GM12872 (cell line): ENCODE data around the gene TSPAN9.

ENCODE experiments used
- CTCF ChIP-seq: IDR thresholded peaks from 3 replicates; pipeline ENCODE4 v1.5.1; 2011; ENCODE audit warnings: low read depth, mild to moderate bottlenecking, low read length, moderate library complexity; ENCODE audit not compliant: insufficient read depth

The TSPAN9 gene

GRCh38 chr12:3141339-3142321 lies 64.5 kb downstream of the TSPAN9 start:
- TF ChIP-seq CTCF: no peak

- no peak for TF ChIP-seq CTCF
Observed at GRCh38 chr12:3142386-3142785, 65.2 kb downstream of the TSPAN9 start.

- no peak for TF ChIP-seq CTCF
Observed at GRCh38 chr12:3144495-3144894, 67.3 kb downstream of the TSPAN9 start.

- TF ChIP-seq CTCF: no peak
Observed at GRCh38 chr12:3145033-3145432, 67.9 kb downstream of the TSPAN9 start.

- no peak for TF ChIP-seq CTCF
Observed at GRCh38 chr12:3145546-3146310, 68.5 kb downstream of the TSPAN9 start.

- TF ChIP-seq CTCF: no peak
Observed at GRCh38 chr12:3147260-3147659, 70.1 kb downstream of the TSPAN9 start.

GRCh38 chr12:3148366-3149000 lies 71.3 kb downstream of the TSPAN9 start:
- no peak for TF ChIP-seq CTCF
